CD14-positive monocyte (primary cell): Measurements from ENCODE around the gene MUC13. TPM values are rescaled to one million over a fixed set of nuclear protein-coding genes. Genes with fewer than 3 reads are reported as not detected.
A peak's percentile ranks its signal among the peaks of the same experiment; 100 is the strongest.

Experiments
- DNase-seq, 3 donors: peaks; one replicate each; pipeline ENCODE4 v3.0.0-alpha.2; 2011 to 2022
- H2AFZ ChIP-seq: 2 replicates; pipeline ENCODE4 v1.6.0; 2012; ENCODE audit warnings: mild to moderate bottlenecking, low read depth, low read length, inconsistent platforms; ENCODE audit not compliant: insufficient read depth, poor library complexity, severe bottlenecking
- H3K27ac ChIP-seq, 2 donors: 1 replicate in 1 of 2; 2 replicates in 1 of 2; pipeline ENCODE4 v1.5.1; 2012 to 2013; ENCODE audit warnings: low read length in 2 of 2, control low read depth in 1 of 2, inconsistent platforms in 1 of 2, low read depth in 1 of 2, mild to moderate bottlenecking in 1 of 2
- H3K27me3 ChIP-seq, 2 donors: one replicate each; pipeline versions ENCODE4 v1.6.0 to v1.6.1; 2011 to 2013; ENCODE audit warnings: low read length in 2 of 2; ENCODE audit not compliant: control insufficient read depth in 2 of 2, insufficient read depth in 2 of 2
- H3K36me3 ChIP-seq, 2 donors: replicated peaks in 1 of 2; 1 replicate in 1 of 2; 2 replicates in 1 of 2; pipeline versions ENCODE4 v1.5.1 to v1.6.1; 2012 to 2013; ENCODE audit warnings: low read length in 2 of 2, control low read depth in 1 of 2, inconsistent platforms in 1 of 2, mild to moderate bottlenecking in 1 of 2; ENCODE audit not compliant: insufficient read depth in 2 of 2, control insufficient read depth in 1 of 2
- H3K4me1 ChIP-seq, 2 donors: 1 replicate in 1 of 2; 2 replicates in 1 of 2; pipeline versions ENCODE4 v1.5.1 to v1.6.1; 2012 to 2013; ENCODE audit warnings: low read length in 2 of 2, control low read depth in 1 of 2, inconsistent platforms in 1 of 2, mild to moderate bottlenecking in 1 of 2, moderate library complexity in 1 of 2; ENCODE audit not compliant: insufficient read depth in 2 of 2, control insufficient read depth in 1 of 2
- H3K4me2 ChIP-seq: replicated peaks from 2 replicates; pipeline ENCODE3; 2012; ENCODE audit warnings: low read length, moderate library complexity, mild to moderate bottlenecking; ENCODE audit not compliant: poor library complexity, severe bottlenecking; ENCODE audit errors: extremely low read depth
- H3K4me3 ChIP-seq, 3 experiments: fragments of 200-600 bp in 1 of 3; sonication (generic) in 1 of 3; replicated peaks in 1 of 3; 1 replicate in 2 of 3; 2 replicates in 1 of 3; pipeline ENCODE4 v1.5.1; 2011 to 2013; ENCODE audit warnings: low read length in 3 of 3, mild to moderate bottlenecking in 3 of 3, control low read depth in 2 of 3, low read depth in 2 of 3, inconsistent platforms in 1 of 3, moderate library complexity in 1 of 3
- H3K79me2 ChIP-seq: 2 replicates; pipeline ENCODE4 v1.6.0; 2012; ENCODE audit warnings: mild to moderate bottlenecking, control low read depth, inconsistent platforms, low read length, moderate library complexity; ENCODE audit not compliant: insufficient read depth
- H3K9ac ChIP-seq: 2 replicates; pipeline ENCODE4 v1.6.0; 2017; ENCODE audit warnings: low read length, mild to moderate bottlenecking; ENCODE audit not compliant: insufficient read depth, poor library complexity, severe bottlenecking
- H3K9me3 ChIP-seq, 2 donors: replicated peaks in 1 of 2; 1 replicate in 1 of 2; 2 replicates in 1 of 2; pipeline versions ENCODE4 v1.5.1 to v1.6.1; 2012 to 2013; ENCODE audit warnings: low read length in 2 of 2, control low read depth in 1 of 2; ENCODE audit not compliant: control insufficient read depth in 1 of 2, insufficient read depth in 1 of 2
- H4K20me1 ChIP-seq: 2 replicates; pipeline ENCODE4 v1.6.0; 2012; ENCODE audit warnings: mild to moderate bottlenecking, low read length, control low read depth, moderate library complexity; ENCODE audit not compliant: insufficient read depth
- H3K27ac Mint-ChIP-seq, 7 donors: one replicate each; pipeline ENCODE4 v1.8.0; 2020; ENCODE audit warnings: mild to moderate bottlenecking in 7 of 7, mixed read lengths in 7 of 7, moderate library complexity in 6 of 7, inconsistent platforms in 2 of 7
- H3K27me3 Mint-ChIP-seq, 3 donors: one replicate each; pipeline ENCODE4 v1.8.0; 2021 to 2022; ENCODE audit warnings: low read depth in 3 of 3, mild to moderate bottlenecking in 3 of 3, mixed read lengths in 3 of 3, moderate library complexity in 3 of 3, inconsistent platforms in 1 of 3
- H3K36me3 Mint-ChIP-seq, 2 donors: one replicate each; pipeline ENCODE4 v1.8.0; 2020; ENCODE audit warnings: mixed read lengths in 2 of 2, inconsistent platforms in 1 of 2, mild to moderate bottlenecking in 1 of 2
- H3K4me1 Mint-ChIP-seq: one replicate; pipeline ENCODE4 v1.8.0; 2020; ENCODE audit warnings: mild to moderate bottlenecking, mixed read lengths
- H3K4me3 Mint-ChIP-seq, 2 donors: one replicate each; pipeline ENCODE4 v1.8.0; 2020; ENCODE audit warnings: mild to moderate bottlenecking in 2 of 2, mixed read lengths in 2 of 2, moderate library complexity in 1 of 2
- H3K9me3 Mint-ChIP-seq, 7 donors: one replicate each; pipeline ENCODE4 v1.8.0; 2020 to 2022; ENCODE audit warnings: mixed read lengths in 7 of 7, mild to moderate bottlenecking in 6 of 7, moderate library complexity in 6 of 7, inconsistent platforms in 2 of 7
- WGBS: methylation state at CpG from one replicate; pipeline ENCODE4 v1.1.5; 2013; ENCODE audit warnings: missing lambda C conversion rate; ENCODE audit not compliant: insufficient coverage; 5-methylcytosine and 5-hydroxymethylcytosine counted together
- intact Hi-C, 2 donors: fragments of 100-400 bp; cut with micrococcal nuclease; formaldehyde crosslinking; loops; one replicate each; pipeline versions ENCODE4 v1.15.0 to v1.15.1; 2023
- polyA plus RNA-seq, 3 donors: library from polyadenylated mRNA; depleted of rRNA in 1 of 3; unstranded in 2 of 3; stranded (reverse) in 1 of 3; fragments of 300-500 nt in 2 of 3; fragments of >200 nt in 1 of 3; fragmentation: Illumina TruSeq in 2 of 3; gene quantifications; 1 replicate in 2 of 3; 2 replicates in 1 of 3; pipeline ENCODE4 v1.2.3, GENCODE V29; 2012 to 2021
- TF ChIP-seq, protein P1 (sequence below): fragments of 200-600 bp; IDR thresholded peaks from one replicate; pipeline ENCODE4 v1.8.0; 2022; ENCODE audit warnings: antibody characterized with exemption, mild to moderate bottlenecking

MUC13 gene
- polyA plus RNA-seq, 3 donors, result not detected

DNA sequence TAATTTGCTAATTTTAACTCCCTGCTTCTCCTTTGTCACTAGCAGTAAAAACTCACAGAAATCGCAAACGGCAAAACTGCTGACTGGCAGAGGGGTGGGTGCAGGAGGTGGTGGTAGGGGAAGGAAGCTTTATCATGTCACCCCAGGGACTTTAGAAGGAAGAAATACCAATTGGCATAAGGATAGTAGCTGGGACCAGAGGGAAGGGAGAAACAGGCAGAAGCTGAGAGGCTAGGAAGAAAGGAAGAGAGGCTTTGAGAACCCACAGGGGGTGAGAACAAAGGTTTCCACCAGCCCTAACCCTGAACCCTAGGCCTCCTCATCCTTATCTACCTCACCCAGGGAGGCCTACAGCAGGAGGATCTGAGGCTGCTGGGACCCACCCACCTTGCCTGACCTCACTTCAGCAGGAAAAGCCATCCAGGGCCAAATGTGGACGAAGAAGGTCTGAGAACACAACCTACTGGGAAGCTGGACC, 58.1 kb downstream of the MUC13 start:
- no peaks in the 10 kb centered on the region for H3K9me3 Mint-ChIP-seq
- peak overlapping the region in 1 of 2 donors; percentile 81 for H3K4me3 Mint-ChIP-seq
- Histone ChIP-seq H3K9ac (no peak overlapping the region), H3K36me3 (no peaks in the 10 kb centered on the region), H3K27ac (no peak overlapping the region), H3K27me3 (no peaks in the 10 kb centered on the region), H3K79me2 (no peaks in the 10 kb centered on the region), H3K4me1 (peaks cover 35 to 47% of the 10 kb centered on the region in 2 donors), H4K20me1 (no peaks in the 10 kb centered on the region), H3K4me3 (peak overlapping the region in 1 of 3 experiments; percentile 27), H3K4me2 (peak overlapping the region; percentile 23), H3K9me3 (no peaks in the 10 kb centered on the region), H2AFZ (no peak overlapping the region)
- H3K27ac Mint-ChIP-seq, result peak overlapping the region in 5 of 7 donors; percentile 56 to 78 (median 66)
- peaks cover 0 to 2% (median 1%) of the 10 kb centered on the region in 3 donors for H3K27me3 Mint-ChIP-seq
- intact Hi-C loops, result no loop called here
- H3K36me3 Mint-ChIP-seq, result no peaks in the 10 kb centered on the region
- peaks cover 45% of the 10 kb centered on the region for H3K4me1 Mint-ChIP-seq
- DNase-seq, result peak in 1 of 3 donors; percentile 55
- TF ChIP-seq, protein P1, sequence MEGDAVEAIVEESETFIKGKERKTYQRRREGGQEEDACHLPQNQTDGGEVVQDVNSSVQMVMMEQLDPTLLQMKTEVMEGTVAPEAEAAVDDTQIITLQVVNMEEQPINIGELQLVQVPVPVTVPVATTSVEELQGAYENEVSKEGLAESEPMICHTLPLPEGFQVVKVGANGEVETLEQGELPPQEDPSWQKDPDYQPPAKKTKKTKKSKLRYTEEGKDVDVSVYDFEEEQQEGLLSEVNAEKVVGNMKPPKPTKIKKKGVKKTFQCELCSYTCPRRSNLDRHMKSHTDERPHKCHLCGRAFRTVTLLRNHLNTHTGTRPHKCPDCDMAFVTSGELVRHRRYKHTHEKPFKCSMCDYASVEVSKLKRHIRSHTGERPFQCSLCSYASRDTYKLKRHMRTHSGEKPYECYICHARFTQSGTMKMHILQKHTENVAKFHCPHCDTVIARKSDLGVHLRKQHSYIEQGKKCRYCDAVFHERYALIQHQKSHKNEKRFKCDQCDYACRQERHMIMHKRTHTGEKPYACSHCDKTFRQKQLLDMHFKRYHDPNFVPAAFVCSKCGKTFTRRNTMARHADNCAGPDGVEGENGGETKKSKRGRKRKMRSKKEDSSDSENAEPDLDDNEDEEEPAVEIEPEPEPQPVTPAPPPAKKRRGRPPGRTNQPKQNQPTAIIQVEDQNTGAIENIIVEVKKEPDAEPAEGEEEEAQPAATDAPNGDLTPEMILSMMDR, result no peak
- WGBS, result 22% methylated on average over 1 of the region's 3 CpGs

DNA sequence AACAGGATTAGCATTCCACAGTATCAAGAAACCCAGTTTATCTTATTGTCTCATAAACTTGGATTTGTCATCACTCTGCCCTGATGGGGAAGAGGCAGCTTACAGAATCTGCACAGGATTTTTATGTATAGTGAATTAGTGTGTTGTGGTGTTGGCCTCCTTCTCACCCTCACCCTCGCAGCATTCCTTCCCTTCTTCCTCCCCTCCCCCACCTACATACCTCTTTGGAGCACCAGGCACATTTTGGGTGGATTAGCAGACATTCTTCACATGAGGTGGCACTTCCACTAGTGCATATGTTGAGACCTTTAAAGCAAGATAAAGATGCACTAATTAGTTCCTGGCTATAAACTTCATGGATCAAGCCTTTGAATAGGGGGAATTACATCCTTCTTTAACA, 61.3 kb downstream of the MUC13 start:
- no peaks in the 10 kb centered on the region for H4K20me1 ChIP-seq
- Mint-ChIP-seq H3K4me1 (peaks cover 30% of the 10 kb centered on the region), H3K27me3 (peaks cover 0 to 5% (median 1%) of the 10 kb centered on the region in 3 donors), H3K9me3 (no peaks in the 10 kb centered on the region), H3K27ac (no peak overlapping the region), H3K36me3 (no peaks in the 10 kb centered on the region), H3K4me3 (no peak overlapping the region)
- no peak overlapping the region for H3K27ac ChIP-seq
- no peaks in the 10 kb centered on the region for H3K79me2 ChIP-seq
- intact Hi-C loops, result no loop called here
- H3K9me3 ChIP-seq, result no peaks in the 10 kb centered on the region
- H3K27me3 ChIP-seq, result no peaks in the 10 kb centered on the region
- no peak overlapping the region for H3K4me3 ChIP-seq
- DNase-seq, result no peak
- no peak overlapping the region for H2AFZ ChIP-seq
- H3K4me2 ChIP-seq, result no peak overlapping the region
- no peak overlapping the region for H3K9ac ChIP-seq
- WGBS, result no CpG with 5 or more reads among the region's 1 CpG
- H3K36me3 ChIP-seq, result no peaks in the 10 kb centered on the region
- peaks cover 23 to 33% of the 10 kb centered on the region in 2 donors for H3K4me1 ChIP-seq
- TF ChIP-seq, protein P1, result no peak
